Activated CD4-positive, alpha-beta T cell treated with anti-CD3 and anti-CD28 coated beads for 36 hours (primary cell): Measurements from ENCODE around the gene HABP2. TPM values are rescaled to one million over a fixed set of nuclear protein-coding genes. Genes with fewer than 3 reads are reported as not detected.

Source experiments
- ATAC-seq: fragments of 200-7000 bp; cut with Tn5 transposase; one replicate; pipeline ENCODE4 v1.10.0; 2021; ENCODE audit warnings: mild to moderate bottlenecking, moderate library complexity
- CTCF ChIA-PET: fragments of 350-600 bp; sonication (Branson Sonifier 250); formaldehyde crosslinking; loops from one replicate; lab custom pipeline; 2021; ENCODE audit warnings: antibody characterized with exemption; lab: Charles Lee
- POLR2A ChIA-PET: fragments of 350-600 bp; sonication (Branson Sonifier 250); formaldehyde crosslinking; loops from one replicate; lab custom pipeline; 2021; ENCODE audit warnings: antibody characterized with exemption, inconsistent platforms; lab: Charles Lee
- DNase-seq: peaks from one replicate; pipeline ENCODE4 v3.0.0-alpha.2; 2020
- H3K27ac Mint-ChIP-seq: one replicate; pipeline ENCODE4 v1.8.0; 2021; ENCODE audit warnings: mixed read lengths
- H3K27me3 Mint-ChIP-seq: one replicate; pipeline ENCODE4 v1.8.0; 2021; ENCODE audit warnings: mixed read lengths
- H3K36me3 Mint-ChIP-seq: one replicate; pipeline ENCODE4 v1.8.0; 2021; ENCODE audit warnings: low read depth, mixed read lengths
- H3K4me1 Mint-ChIP-seq: one replicate; pipeline ENCODE4 v1.8.0; 2021; ENCODE audit warnings: mixed read lengths
- H3K4me3 Mint-ChIP-seq: one replicate; pipeline ENCODE4 v1.8.0; 2021; ENCODE audit warnings: mild to moderate bottlenecking, moderate library complexity, mixed read lengths
- H3K9me3 Mint-ChIP-seq: one replicate; pipeline ENCODE4 v1.8.0; 2021; ENCODE audit warnings: low read depth, mixed read lengths
- intact Hi-C, 2 experiments: fragments of 100-400 bp; cut with DNase I in 1 of 2; cut with micrococcal nuclease in 1 of 2; formaldehyde crosslinking; loops; one replicate each; pipeline versions ENCODE4 v1.14.2 to v1.15.1; 2022 to 2024; cut with DNase I, micrococcal nuclease
- total RNA-seq, 2 experiments: library from RNA; stranded (reverse); gene quantifications; one replicate each; pipeline ENCODE4 v1.2.3, GENCODE V29; 2021

HABP2 gene
- total RNA-seq, 2 experiments from 2014 or later: not detected

DNA sequence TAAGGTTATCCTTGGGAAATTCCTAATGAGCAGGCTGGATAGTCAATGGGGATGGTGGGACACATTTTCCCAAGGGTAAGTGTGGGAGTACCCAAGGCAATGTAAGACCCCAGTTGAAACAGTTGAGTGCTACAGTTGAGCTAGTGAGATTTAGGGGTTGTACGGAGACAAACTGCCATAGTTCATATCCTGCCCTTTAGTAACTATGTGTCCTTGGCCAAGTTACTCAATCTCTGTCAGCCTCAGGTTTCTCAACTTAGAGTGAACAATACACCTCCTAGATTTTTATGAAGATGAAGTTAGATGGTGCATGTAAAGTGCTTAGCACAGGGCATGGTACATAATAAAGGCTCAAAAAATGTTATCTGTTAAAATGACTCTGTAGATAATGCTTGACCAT, 20.5 kb downstream of the HABP2 start:
- no peak overlapping the region for H3K4me3 Mint-ChIP-seq
- H3K4me1 Mint-ChIP-seq: no peaks in the 10 kb centered on the region
- H3K27me3 Mint-ChIP-seq: peaks cover 3% of the 10 kb centered on the region
- ChIA-PET POLR2A (no interaction called here), CTCF (interaction anchor here (0.6 to 1.5 kb wide), 3 partner anchors 10 to 1956 kb away, joined by 3 to 8 read pairs (median 4); no protein-coding TSS in a partner anchor)
- ATAC-seq (no peak), DNase-seq (no peak)
- intact Hi-C loops: no loop called here
- no peaks in the 10 kb centered on the region for H3K9me3 Mint-ChIP-seq
- H3K36me3 Mint-ChIP-seq: no peaks in the 10 kb centered on the region
- no peak overlapping the region for H3K27ac Mint-ChIP-seq

DNA sequence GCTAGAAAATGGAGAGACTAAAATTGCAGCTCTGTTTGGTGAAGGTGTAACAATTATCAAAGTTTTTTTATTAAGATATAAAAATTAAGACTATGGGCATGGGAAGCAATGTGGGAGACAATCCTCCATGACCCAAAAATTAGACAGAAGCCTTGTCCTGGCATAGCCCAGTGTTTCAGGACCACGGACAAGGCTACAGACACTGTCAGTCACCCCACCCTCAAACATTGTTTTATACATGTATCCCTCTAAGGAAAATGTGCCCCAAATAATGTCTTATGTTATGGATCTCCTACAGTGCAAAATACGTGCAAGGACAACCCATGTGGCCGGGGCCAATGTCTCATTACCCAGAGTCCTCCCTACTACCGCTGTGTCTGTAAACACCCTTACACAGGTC, 24.0 kb downstream of the HABP2 start:
- POLR2A ChIA-PET: no interaction called here
- H3K27ac Mint-ChIP-seq: no peak overlapping the region
- ATAC-seq (no peak), DNase-seq (peak; percentile 39)
- H3K9me3 Mint-ChIP-seq: no peaks in the 10 kb centered on the region
- intact Hi-C loops: no loop called here
- H3K4me3 Mint-ChIP-seq: no peak overlapping the region
- H3K36me3 Mint-ChIP-seq: no peaks in the 10 kb centered on the region
- CTCF ChIA-PET: interaction anchor here (0.6 kb wide), 1 partner anchor 818 kb away, joined by 3 read pairs; no protein-coding TSS in a partner anchor
- H3K4me1 Mint-ChIP-seq: no peaks in the 10 kb centered on the region
- peaks cover 10% of the 10 kb centered on the region for H3K27me3 Mint-ChIP-seq

GRCh38 chr10:113578773-113579172, 25.9 kb downstream of the HABP2 start:
- H3K4me3 Mint-ChIP-seq: no peak overlapping the region
- no peak for ATAC-seq
- peaks cover 14% of the 10 kb centered on the region for H3K27me3 Mint-ChIP-seq
- no peaks in the 10 kb centered on the region for H3K36me3 Mint-ChIP-seq
- no peak for DNase-seq
- H3K27ac Mint-ChIP-seq: no peak overlapping the region
- CTCF ChIA-PET: interaction anchor here (1.1 kb wide), 1 partner anchor 15 kb away, joined by 4 read pairs; no protein-coding TSS in a partner anchor
- intact Hi-C loops: no loop called here
- POLR2A ChIA-PET: no interaction called here
- H3K4me1 Mint-ChIP-seq: no peaks in the 10 kb centered on the region
- H3K9me3 Mint-ChIP-seq: no peaks in the 10 kb centered on the region

DNA sequence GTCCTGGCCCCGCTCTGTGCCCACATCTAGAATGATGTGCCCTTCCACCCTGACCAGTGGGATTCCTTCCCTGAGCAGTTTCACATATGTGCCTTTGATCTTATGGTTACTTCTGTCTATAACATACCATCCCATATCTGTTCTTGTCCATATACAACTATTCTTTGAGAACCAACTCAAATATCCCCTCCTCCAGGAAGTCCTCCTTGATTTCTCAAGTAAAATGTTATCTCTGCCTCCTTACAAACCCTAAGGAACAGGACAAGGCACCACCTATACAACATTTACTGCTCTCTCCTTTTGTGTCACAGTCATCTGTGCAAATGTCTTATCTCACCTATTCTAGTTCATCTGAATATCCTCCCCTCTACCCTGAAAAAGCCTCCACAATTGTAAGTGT, 28.2 kb downstream of the HABP2 start:
- Mint-ChIP-seq H3K4me1 (no peaks in the 10 kb centered on the region), H3K27me3 (peaks cover 19% of the 10 kb centered on the region), H3K9me3 (no peaks in the 10 kb centered on the region), H3K36me3 (no peaks in the 10 kb centered on the region), H3K27ac (no peak overlapping the region), H3K4me3 (no peak overlapping the region)
- CTCF ChIA-PET: no interaction called here
- POLR2A ChIA-PET: no interaction called here
- intact Hi-C loops: no loop called here
- no peak for DNase-seq
- no peak for ATAC-seq

DNA sequence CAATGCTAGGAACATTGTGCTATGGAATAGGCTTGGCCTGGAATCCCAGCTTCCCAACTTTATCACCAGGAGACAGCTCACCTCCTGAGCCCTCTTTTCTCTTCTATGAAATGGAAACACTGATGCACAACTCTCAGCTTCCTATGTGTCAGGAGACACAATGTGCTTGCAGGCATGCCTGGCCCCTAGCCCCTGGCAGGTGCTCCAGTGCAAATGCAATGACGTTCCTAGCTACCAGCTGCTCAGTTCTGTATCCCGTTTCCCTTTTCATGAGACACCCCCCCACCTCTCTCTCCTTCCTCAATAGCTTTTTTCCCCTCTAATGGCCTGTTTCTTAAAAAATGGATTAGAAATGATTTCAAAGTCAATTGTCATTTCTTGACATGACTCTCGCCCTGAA, 30.7 kb downstream of the HABP2 start:
- ChIA-PET POLR2A (no interaction called here), CTCF (interaction anchor here (1.1 kb wide), 1 partner anchor 9 kb away, joined by 3 read pairs; no protein-coding TSS in a partner anchor)
- H3K27me3 Mint-ChIP-seq: peaks cover 16% of the 10 kb centered on the region
- H3K9me3 Mint-ChIP-seq: no peaks in the 10 kb centered on the region
- no peak overlapping the region for H3K4me3 Mint-ChIP-seq
- no peaks in the 10 kb centered on the region for H3K36me3 Mint-ChIP-seq
- no peak for ATAC-seq
- intact Hi-C loops: no loop called here
- no peaks in the 10 kb centered on the region for H3K4me1 Mint-ChIP-seq
- no peak overlapping the region for H3K27ac Mint-ChIP-seq
- DNase-seq: no peak

GRCh38 chr10:113585949-113586348, 33.1 kb downstream of the HABP2 start:
- CTCF ChIA-PET: no interaction called here
- Mint-ChIP-seq H3K4me3 (no peak overlapping the region), H3K27me3 (peaks cover 13% of the 10 kb centered on the region), H3K36me3 (no peaks in the 10 kb centered on the region), H3K9me3 (no peaks in the 10 kb centered on the region), H3K4me1 (no peaks in the 10 kb centered on the region), H3K27ac (no peak overlapping the region)
- POLR2A ChIA-PET: no interaction called here
- DNase-seq (no peak), ATAC-seq (peak; percentile 36)
- intact Hi-C loops: no loop called here

DNA sequence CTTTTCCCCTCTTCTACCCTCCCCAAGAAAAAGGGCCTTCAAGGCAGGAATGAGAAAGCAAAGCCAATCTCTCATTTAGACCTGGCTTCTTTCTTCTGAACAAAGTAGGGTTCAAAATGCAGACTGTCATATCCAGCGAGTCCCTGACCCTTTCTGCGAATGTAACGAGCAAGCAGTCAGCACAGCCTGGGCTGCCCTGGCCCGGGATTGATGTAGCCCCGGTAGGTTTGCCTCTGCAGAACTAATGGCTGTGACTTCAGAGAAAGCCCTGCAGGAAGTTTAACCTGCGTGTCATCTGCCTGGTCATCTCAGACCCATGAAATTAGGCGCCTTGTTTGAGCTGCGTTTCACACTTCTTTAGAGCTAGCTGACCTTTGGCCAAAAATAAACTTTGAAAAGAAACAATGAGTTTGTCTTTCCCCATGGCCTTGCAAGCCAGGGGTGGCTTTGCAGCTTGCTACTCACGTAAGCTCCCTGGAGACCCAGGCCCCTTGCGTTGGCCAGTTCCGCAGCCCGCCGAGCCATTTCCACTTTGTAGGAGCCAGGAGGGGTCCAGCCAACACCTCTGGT, 36.4 kb downstream of the HABP2 start:
- Mint-ChIP-seq H3K4me1 (no peaks in the 10 kb centered on the region), H3K9me3 (no peaks in the 10 kb centered on the region), H3K27ac (no peak overlapping the region), H3K27me3 (peaks cover 4% of the 10 kb centered on the region), H3K36me3 (no peaks in the 10 kb centered on the region), H3K4me3 (no peak overlapping the region)
- ChIA-PET CTCF (no interaction called here), POLR2A (no interaction called here)
- DNase-seq (no peak), ATAC-seq (no peak)
- intact Hi-C loops: no loop called here

DNA sequence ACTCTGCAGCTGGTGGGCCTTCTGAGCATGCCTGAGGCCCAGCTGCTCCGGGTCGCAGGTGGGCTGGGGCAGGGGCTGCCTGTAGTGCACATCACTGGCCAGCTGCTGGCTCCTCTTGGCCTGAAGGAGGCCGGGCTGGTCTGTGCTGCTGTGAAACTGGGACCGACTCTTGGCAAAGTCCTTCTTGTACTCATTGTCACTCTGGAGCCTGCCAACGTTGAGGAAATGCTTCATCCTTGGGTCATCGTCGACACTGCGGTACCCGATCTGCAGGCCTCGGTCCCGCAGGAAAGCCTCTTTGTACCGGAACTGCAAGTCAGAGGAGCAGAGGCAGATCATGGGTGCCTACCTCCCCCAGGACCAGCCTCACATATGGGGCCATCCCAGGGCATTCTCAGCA, 37.7 kb downstream of the HABP2 start:
- no peak for ATAC-seq
- CTCF ChIA-PET: interaction anchor here (0.5 to 1.2 kb wide), 2 partner anchors 10 to 1509 kb away, joined by 3 to 4 read pairs; no protein-coding TSS in a partner anchor
- no peak for DNase-seq
- Mint-ChIP-seq H3K9me3 (no peaks in the 10 kb centered on the region), H3K27ac (no peak overlapping the region), H3K4me1 (no peaks in the 10 kb centered on the region), H3K4me3 (no peak overlapping the region), H3K36me3 (no peaks in the 10 kb centered on the region), H3K27me3 (peaks cover 2% of the 10 kb centered on the region)
- POLR2A ChIA-PET: no interaction called here
- intact Hi-C loops: no loop called here

DNA sequence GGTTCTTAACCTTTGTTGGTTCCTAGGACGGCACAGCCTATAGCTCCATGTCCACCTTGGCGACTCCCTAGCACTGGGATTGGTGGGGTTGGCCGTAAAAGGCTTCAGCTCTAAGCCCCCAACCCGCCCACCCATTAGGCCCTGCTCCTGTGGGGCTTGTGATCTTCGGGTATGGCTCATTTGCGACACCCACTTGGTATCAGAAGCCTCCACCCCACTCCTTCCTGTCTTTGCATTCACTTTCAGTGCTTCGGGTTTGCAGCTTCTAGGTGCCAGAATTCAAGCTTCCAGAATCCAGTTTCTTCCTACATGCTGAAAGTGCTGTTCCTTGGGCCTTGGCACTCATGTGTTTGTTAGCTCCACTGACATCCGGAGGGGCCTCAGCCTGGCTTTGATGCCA, 39.5 kb downstream of the HABP2 start:
- DNase-seq: no peak
- ChIA-PET CTCF (interaction anchor here (0.6 to 0.7 kb wide), 2 partner anchors 9 to 392 kb away, joined by 3 to 4 read pairs; no protein-coding TSS in a partner anchor), POLR2A (no interaction called here)
- no peak overlapping the region for H3K27ac Mint-ChIP-seq
- no peaks in the 10 kb centered on the region for H3K36me3 Mint-ChIP-seq
- ATAC-seq: no peak
- H3K4me3 Mint-ChIP-seq: no peak overlapping the region
- no peaks in the 10 kb centered on the region for H3K9me3 Mint-ChIP-seq
- H3K27me3 Mint-ChIP-seq: peaks cover 2% of the 10 kb centered on the region
- intact Hi-C loops: no loop called here
- H3K4me1 Mint-ChIP-seq: no peaks in the 10 kb centered on the region

GRCh38 chr10:113594652-113595051, 41.8 kb downstream of the HABP2 start:
- no peaks in the 10 kb centered on the region for H3K4me1 Mint-ChIP-seq
- no peak overlapping the region for H3K27ac Mint-ChIP-seq
- POLR2A ChIA-PET: no interaction called here
- H3K36me3 Mint-ChIP-seq: no peaks in the 10 kb centered on the region
- CTCF ChIA-PET: interaction anchor here (1.1 kb wide), 1 partner anchor 26 kb away, joined by 3 read pairs; no protein-coding TSS in a partner anchor
- ATAC-seq: no peak
- no peak for DNase-seq
- no peaks in the 10 kb centered on the region for H3K9me3 Mint-ChIP-seq
- intact Hi-C loops: no loop called here
- H3K4me3 Mint-ChIP-seq: no peak overlapping the region
- H3K27me3 Mint-ChIP-seq: peaks cover 2% of the 10 kb centered on the region

- Mint-ChIP-seq H3K4me1 (no peaks in the 10 kb centered on the region), H3K36me3 (no peaks in the 10 kb centered on the region), H3K9me3 (no peaks in the 10 kb centered on the region), H3K4me3 (no peak overlapping the region), H3K27ac (no peak overlapping the region), H3K27me3 (no peaks in the 10 kb centered on the region)
- CTCF ChIA-PET: interaction anchor here (1.4 kb wide), 1 partner anchor 10 kb away, joined by 3 read pairs; no protein-coding TSS in a partner anchor
- intact Hi-C loops: no loop called here
- no peak for ATAC-seq
- no peak for DNase-seq
- POLR2A ChIA-PET: no interaction called here
These were observed 47.7 kb downstream of the HABP2 start for GRCh38 chr10:113600569-113600968.

- H3K4me3 Mint-ChIP-seq: no peak overlapping the region
These were observed 50.4 kb downstream of the HABP2 start for GRCh38 chr10:113603057-113603777.

More at GRCh38 chr10:113603057-113603777, 50.4 kb downstream of the HABP2 start:
- ATAC-seq (no peak), DNase-seq (no peak)
- H3K36me3 Mint-ChIP-seq: no peaks in the 10 kb centered on the region
- H3K27me3 Mint-ChIP-seq: peaks cover 1% of the 10 kb centered on the region
- no peaks in the 10 kb centered on the region for H3K4me1 Mint-ChIP-seq
- intact Hi-C loops: no loop called here
- H3K27ac Mint-ChIP-seq: no peak overlapping the region
- ChIA-PET POLR2A (no interaction called here), CTCF (no interaction called here)
- H3K9me3 Mint-ChIP-seq: no peaks in the 10 kb centered on the region
